NCI-H510A (cell line): ENCODE data around the gene SLC26A4.

Experiments
- DNase-seq: peaks from one replicate; lab custom pipeline; 2025; lab: John Stamatoyannopoulos, UW

SLC26A4 gene

DNA sequence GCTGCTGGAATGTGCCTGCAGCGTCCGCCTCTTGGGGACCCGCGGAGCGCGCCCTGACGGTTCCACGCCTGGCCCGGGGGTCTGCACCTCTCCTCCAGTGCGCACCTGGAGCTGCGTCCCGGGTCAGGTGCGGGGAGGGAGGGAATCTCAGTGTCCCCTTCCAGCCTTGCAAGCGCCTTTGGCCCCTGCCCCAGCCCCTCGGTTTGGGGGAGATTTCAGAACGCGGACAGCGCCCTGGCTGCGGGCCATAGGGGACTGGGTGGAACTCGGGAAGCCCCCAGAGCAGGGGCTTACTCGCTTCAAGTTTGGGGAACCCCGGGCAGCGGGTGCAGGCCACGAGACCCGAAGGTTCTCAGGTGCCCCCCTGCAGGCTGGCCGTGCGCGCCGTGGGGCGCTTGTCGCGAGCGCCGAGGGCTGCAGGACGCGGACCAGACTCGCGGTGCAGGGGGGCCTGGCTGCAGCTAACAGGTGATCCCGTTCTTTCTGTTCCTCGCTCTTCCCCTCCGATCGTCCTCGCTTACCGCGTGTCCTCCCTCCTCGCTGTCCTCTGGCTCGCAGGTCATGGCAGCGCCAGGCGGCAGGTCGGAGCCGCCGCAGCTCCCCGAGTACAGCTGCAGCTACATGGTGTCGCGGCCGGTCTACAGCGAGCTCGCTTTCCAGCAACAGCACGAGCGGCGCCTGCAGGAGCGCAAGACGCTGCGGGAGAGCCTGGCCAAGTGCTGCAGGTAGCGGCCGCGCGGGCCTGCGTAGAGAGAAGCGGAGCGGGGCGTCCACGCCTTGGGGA lies 645 bp downstream of the SLC26A4 start:
- peak; percentile 41 for DNase-seq

DNA sequence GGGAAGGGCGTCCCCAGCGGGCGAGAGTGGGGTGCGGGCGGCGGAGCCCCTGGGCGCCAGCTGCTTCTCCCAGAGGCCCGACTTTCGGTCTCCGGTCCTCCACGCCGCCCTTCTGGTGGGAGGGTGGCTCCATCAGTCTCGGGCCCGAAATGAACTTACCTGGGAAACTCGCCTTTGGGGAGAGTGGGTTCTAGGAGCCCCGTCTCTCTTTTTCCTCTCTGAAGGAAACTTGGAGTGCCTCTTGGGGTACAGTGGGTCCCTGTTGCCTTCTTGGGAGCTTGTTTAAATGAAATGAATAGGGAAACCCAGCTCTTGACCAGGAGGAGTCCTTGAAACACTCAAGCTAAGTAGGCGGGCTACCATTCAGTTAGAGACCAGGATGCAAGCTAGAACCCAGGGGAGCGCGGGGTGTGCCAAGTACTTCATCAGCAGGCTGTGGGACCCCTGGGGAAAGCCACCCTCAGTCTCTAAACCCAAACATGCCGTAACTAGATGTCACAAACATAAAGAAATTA lies 1.3 kb downstream of the SLC26A4 start:
- no peak for DNase-seq

DNA sequence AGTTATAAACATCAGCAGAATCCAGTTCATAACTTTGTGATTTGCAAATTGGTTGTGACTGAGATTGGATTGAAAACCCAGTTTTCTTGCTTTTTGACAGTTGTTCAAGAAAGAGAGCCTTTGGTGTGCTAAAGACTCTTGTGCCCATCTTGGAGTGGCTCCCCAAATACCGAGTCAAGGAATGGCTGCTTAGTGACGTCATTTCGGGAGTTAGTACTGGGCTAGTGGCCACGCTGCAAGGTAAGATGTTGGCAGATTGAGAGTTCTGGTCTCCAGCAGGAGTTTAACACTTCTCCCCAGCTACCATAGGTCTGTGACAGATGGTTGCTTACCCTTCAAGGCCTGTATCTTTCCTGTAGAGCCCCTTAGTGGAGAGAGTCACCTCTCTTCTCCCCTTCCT lies 2.6 kb downstream of the SLC26A4 start:
- DNase-seq: no peak

DNA sequence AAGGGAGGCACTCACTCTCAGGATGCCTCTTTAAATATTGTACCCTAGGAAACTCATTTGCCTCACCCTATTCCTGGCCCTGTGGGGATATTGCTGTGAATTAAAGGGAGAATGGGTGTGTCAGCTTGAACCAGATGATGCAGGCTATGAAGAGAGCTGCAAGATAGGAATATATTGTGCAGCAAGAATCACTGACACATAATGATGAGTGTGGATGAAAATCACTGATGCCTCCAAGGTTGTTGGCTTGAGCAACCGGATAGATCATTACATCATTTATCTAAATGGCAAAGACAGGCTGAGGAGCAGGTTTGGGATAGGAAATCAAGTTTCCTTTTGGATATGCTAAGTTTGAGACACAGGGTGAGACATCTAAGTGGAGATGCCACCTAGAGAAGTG lies 6.2 kb downstream of the SLC26A4 start:
- no peak for DNase-seq

DNA sequence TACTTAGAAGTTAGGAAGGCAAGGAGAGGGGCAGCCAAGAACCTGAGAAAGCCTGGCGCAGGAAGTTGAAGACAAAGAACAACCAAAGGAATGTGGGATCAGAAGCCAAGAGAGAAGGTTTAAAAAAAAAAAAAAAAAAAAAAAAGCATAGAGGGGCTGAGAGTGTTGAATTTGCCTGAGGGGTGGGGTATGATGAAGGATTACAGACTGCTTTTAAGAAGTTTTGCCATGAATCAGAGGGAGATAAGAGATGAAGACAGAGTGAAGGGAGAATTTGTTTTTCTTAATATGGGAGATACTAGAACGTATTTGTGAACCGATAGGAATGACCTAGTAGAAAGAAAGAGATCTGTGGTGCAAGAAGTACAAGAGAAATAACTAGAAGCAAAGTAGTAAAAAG lies 6.7 kb downstream of the SLC26A4 start:
- DNase-seq: no peak

DNA sequence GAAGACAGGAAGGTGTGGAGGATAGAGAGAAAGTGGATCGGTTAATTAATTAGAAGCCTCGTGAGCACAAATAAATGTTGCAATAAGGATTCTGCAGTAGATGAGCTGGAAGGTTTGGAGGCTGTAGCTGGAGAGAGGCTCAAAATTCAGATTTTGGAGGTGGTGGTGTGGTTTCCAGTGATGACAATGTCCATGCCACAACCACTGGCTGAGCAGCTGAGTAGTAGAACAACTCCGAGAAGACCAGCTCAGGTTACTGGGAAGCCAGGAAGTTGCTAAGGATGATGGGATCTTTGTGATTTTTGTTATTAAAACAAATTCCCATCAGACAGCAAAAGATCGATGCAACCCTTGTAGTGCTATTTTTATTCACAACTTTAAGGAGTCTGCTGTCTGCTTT lies 7.7 kb downstream of the SLC26A4 start:
- no peak for DNase-seq

DNA sequence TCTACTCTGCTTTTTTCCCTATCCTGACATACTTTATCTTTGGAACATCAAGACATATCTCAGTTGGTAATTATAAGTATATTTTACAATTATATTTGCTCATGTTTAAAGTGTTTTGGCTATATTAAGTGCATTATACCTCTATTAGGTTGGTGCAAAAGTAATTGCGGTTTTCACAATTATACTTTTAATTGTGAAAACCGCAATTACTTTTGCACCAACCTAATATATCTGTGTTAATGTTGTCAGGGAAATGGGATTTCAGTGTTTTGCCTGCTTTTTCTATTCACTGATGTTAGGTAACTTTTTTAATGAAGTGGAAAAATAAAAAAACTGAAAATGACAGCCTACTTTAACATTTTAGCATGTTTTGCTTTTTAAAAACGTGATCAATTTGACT lies 11.6 kb downstream of the SLC26A4 start:
- DNase-seq: no peak

DNA sequence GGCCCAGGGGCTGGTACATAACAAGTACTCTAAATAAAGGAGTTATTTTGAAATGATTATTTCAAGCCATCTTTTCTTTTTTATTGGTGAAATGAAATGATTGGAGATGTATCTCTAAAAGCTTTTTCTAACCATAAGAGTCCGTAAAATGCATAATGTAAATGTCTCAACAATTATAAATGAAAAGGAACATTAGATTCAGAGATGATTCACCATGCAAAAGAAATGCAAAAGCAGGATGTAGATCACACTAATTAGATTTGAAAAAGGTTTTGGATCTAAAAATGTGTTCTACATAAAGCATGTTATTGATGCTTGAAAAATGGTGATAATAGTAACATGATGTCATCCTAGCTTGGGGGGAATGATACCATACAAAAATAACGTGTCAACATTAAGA lies 15.6 kb downstream of the SLC26A4 start:
- no peak for DNase-seq

DNA sequence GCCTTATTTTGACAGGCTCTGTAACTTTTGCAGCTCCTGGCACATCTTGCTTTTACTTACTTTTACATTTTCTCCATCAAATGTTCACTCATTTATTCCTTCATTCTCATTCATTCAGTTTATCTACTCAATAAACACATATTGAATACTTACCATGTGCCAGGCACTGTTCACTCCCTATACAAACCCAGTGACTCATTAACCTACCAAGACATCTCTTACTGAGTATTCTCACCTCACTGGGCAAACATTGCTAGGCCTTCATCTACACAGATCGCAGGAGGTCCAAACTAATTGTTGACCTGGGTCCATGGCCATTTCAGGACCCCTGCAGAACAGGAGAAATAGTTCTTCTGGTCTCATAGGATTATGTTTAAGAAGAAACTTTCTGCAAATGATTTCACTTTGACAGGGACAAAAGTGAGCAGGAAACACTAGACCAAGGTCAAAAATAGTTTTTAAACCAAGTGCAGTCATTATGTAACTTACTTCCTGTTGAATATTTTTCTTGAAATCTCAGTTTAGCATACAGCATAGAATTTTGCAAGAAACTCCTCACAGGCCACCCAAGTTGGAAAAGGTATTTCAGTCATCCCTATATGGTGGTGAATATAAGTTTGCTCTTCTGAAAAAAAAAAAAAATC lies 17.6 kb downstream of the SLC26A4 start:
- DNase-seq: no peak

DNA sequence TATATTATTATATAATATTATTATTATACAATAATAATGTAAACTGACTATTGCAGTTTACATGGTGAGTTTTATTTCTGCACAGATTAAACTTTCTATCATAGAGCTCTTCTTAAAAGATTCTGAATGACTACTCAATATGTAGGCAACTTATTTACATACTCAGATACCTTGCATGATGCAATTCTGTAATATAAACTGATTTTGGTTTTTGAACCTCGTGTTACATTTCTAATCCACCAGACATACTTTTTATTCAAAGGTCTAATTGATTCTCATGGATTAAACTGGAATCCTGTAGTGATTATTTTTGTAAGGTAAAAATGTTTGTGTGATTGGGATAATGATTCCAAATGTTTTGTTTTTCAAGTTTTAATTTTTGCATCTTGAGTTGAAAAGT lies 19.9 kb downstream of the SLC26A4 start:
- no peak for DNase-seq

DNA sequence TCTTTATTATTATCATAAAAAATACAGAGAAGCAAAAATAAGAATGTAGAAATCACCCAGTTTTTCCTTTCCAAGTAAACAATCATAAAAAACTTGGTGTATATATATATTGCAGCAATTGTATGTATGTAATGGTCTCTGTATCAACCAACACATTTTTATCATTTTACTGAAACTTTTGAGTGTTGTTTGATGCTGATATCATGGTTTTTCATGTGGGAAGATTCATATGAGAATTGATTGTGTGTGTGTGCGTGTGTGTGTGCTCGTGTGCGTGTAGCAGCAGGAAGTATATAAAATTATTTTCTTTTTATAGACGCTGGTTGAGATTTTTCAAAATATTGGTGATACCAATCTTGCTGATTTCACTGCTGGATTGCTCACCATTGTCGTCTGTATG lies 22.3 kb downstream of the SLC26A4 start:
- no peak for DNase-seq

DNA sequence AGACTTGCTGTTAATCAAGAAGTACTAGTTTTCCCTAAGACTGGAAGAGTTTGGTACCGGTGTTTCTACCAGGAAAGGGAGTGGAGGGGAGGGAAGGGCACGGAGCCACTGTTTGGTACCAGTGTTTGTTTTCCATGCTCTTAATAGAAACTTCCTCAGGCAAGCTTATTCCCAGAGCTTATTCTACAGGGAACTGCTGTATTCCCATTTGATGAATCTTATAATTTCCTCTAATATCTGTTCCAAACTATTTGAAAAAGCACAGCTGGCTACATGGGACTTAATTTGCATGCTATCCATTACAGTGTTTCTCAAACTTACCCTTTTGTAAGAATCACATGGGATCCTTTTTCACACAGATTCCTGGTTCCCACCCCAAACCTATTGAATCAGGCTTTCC lies 23.7 kb downstream of the SLC26A4 start:
- no peak for DNase-seq

DNA sequence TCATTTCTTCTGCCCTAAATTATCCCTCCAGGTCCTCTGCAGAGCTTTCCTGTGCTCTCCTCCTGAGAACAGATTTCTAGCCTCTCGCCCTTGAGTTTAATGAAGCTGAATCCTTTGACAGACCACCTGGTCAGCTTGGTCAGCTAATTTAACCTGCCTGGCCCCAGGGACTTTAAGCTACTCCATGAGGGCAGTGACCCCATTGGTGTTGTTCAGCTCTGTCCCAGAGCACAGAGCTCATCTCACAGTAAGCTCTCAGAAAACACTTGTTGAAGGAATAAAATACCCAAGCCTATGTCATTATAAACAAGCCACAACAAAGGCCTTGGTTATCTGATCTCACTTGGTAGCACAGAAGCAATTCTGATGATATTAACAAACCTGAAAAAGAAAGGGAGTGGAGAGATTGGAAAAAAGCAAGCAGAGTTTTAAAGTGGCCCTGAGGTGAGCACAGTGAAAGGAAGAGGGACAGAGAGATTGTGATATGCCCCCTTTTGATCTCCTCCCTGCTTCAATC lies 24.4 kb downstream of the SLC26A4 start:
- DNase-seq: no peak

DNA sequence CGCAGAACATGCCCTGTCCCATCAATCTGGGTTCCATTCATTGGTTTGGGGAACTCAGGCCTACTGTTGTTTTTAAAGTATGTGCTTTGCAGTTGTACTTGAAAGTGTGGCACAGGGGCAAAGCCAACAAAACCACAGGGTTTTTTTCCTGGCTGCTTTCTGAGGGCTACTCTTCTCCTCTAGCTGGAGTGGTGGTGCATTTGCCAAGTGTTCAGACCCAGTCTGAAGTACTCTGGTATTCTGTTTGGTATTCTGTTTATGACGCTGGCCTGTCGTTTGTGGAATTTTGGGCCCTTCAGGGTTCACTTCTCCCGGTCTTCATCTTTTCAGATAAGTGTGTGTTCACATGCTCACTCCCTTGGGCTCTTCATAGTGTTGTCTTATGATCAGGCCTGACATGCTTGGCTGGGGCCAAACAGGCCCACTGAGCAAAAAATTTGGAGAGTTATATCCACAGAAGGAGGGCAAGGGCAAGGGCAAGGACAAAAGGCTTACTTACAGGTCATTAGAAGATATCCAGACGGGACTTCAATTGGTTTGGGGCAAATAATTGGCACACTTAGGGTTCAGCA lies 26.3 kb downstream of the SLC26A4 start:
- DNase-seq: no peak

DNA sequence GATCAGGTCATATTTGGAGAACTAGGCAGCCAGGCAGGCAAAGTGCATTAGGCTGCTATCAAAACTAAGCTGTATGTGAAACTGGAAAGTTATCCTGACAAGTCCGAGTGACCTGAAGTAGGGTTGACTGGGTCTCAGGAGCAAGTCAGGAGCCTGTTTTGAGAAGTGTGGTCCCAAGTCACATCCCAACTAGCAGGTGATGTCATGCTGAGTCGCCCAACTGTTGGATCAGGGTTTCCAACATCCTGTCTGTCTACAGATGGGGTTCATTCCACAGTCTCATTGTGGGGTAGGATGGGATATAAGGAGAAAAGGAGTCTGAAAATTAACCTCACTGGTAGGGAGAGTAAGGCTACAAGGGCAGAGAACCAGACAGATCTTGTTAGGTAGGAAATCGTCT lies 27.0 kb downstream of the SLC26A4 start:
- DNase-seq: no peak

DNA sequence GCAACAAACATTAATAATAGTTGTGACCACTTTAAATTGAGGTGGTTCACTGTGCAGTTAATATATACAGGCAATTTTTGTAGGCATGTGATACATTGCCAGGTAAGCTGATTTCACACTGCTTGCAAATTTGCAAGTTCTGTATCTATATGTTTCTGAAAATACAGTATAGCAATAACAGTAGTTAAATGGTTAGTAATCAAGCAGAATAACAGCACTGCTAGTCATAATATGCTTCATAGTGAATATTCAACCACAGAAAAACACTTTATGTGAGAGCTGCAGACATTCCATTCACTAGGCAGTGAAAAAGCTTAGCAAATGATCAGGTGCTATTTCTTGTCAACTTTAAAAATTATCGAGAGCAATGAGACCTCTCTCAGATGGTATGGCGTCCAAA lies 28.9 kb downstream of the SLC26A4 start:
- DNase-seq: no peak

DNA sequence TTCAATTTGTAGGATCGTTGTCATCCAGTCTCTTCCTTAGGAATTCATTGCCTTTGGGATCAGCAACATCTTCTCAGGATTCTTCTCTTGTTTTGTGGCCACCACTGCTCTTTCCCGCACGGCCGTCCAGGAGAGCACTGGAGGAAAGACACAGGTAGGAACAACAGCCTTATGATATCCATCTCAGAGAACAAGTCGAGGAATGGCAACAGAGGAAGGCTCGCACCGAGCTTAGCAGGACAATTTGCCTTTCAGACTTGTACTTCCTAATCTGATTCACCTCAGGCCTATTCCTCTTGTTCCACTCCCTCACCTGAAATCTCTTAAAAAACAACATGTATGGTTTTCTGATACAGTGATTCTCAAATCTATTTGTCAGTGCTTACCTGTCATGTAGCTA lies 29.5 kb downstream of the SLC26A4 start:
- DNase-seq: no peak

DNA sequence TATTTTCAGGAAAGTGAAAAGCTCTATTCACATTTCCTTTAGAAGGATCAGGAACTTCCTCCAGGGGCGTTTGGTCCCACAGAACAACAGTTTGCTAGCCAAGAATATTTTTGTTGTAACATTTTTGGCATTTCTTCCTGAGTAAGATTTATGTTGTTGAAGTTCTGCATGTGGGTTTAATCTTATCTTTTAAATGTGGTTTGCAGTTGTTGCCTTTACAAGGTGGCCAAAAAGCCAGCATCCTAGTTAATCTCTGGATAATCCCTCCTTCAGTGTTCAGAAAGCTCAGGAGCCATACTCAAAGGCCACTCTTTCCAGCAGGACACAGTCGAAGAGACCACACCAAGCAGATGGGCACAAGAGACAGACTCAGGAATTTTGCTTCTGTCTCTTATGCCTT lies 30.0 kb downstream of the SLC26A4 start:
- DNase-seq: no peak

DNA sequence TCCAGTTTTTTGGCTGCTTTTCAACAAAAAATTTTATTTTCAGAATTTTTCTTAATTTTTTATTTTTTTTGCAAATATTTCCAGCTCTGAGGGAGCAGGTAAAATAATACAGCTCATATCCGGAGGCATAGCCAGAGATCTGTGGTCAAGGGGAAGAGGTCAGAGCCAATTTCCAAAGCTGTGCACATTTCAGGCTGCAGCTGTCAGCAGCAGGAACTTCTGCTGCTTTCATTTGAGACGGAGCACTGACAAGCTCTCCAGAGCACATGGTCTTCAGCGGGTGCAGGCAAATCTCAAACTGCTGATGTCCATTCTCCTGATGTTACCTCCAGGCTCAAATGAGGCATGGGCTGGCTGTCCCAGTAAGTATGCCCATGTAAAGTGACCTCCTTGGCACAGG lies 31.1 kb downstream of the SLC26A4 start:
- DNase-seq: no peak

DNA sequence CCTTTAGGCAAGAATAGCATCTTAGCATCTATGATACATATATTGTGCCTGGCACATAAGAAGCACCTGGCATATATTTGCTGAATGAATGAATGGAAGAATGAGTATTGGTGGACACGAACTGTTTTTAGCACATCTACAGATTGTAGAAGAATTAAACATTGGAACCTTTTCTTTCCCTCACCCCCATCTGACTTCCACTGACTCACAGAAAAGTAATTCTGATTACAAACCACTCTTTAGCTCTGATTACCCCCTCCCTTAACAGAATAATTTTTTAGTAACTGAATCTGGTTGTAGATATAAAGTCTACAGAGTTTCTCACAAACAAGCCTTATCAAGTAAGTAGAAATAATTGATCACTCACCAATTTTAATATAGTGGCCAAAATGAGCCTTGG lies 31.9 kb downstream of the SLC26A4 start:
- DNase-seq: no peak

DNA sequence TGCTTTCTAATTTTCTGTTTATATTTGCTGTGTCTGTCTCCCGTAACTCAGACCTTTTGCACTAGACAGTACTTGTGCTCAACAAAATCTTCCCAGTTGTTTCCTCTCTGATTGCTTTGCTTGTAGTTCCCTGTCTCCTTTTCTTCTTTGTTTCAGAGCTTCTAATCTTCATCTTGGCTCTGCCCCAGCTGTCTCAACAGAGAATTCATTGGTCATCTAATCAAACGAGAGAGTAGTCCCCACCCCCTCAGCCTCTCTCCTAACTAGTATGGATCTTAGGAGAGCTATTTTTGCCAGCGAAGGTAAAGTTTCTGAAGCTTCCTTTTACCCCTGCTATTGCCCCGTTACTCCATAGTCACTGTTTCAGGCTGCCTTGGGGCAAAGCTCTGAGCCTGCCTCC lies 32.8 kb downstream of the SLC26A4 start:
- no peak for DNase-seq

DNA sequence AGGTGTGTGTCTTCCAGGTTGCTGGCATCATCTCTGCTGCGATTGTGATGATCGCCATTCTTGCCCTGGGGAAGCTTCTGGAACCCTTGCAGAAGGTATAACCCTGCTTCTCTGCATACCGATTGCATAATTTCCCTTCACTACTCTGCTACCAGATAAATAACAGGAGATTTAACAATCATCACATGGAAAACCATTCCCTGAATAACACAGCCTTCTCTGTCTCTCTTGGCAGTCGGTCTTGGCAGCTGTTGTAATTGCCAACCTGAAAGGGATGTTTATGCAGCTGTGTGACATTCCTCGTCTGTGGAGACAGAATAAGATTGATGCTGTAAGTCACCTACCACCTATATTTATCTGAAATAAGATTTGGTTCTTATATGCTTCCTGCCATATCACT lies 33.8 kb downstream of the SLC26A4 start:
- no peak for DNase-seq

DNA sequence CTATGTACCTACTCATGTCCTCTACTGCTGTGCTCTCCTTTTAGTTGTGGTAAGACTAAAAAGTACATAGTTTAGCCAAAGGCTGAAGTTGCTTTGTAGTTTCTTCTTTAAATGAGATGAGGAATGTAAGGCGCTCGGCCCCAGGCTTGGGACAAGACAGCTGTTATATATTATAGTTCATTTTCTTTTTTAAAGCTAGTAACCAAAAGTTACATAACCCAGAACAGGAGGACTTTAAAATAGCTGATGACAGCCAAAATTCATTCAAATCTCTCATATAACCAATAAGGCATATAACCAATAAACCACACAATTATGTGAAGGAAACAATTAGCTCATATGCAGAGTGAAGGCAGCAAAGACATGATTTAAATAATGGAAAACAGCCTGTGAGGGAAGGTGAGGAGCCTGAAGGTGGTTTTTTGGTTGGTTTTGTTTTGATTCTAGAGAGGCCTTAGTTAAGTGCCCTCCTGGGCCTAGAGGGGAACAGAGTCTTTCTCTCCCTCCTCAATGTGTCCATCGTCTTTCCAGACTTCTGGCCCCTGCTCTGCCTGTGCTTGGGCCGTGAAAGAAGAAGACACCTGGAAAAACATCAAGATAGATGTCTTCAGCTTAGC lies 35.8 kb downstream of the SLC26A4 start:
- no peak for DNase-seq
